ENCODE results near the gene UBAP1. TPM values are rescaled to one million over a fixed set of nuclear protein-coding genes. Genes with fewer than 3 reads are reported as not detected.

UBAP1 gene
- total and polyA plus RNA-seq, 2 experiments from 2014 or later, result 17.4 to 20.7 TPM

- no peak for TF ChIP-seq ZNF462 (CRISPR knock-in tag; IDR thresholded peaks at IDR 0.05)
- no peak for TF ChIP-seq CREB1 (CRISPR knock-in tag; IDR thresholded peaks at IDR 0.05; ENCODE audit: low read depth)
- no peak for TF ChIP-seq EZH2phosphoT487 (IDR thresholded peaks at IDR 0.05; ENCODE audit: unreplicated experiment)
- TF ChIP-seq CTCF (conservative IDR thresholded peaks at IDR 0.05; ENCODE audit: low read depth in 2 of 2), result no peak
- no peak for TF ChIP-seq JUNB (IDR thresholded peaks at IDR 0.05; ENCODE audit: unreplicated experiment)
- no peak for TF ChIP-seq EZH2 (IDR thresholded peaks at IDR 0.05; ENCODE audit: low read depth, unreplicated experiment)
- TF ChIP-seq NANOG (IDR thresholded peaks at IDR 0.05; ENCODE audit: borderline replicate concordance), result no peak
- TF ChIP-seq ZNF114 (CRISPR knock-in tag; IDR thresholded peaks at IDR 0.05), result no peak
- TF ChIP-seq STAT1 (IDR thresholded peaks at IDR 0.05; ENCODE audit: unreplicated experiment), result no peak
Measured at GRCh38 chr9:34291023-34291422, 112.2 kb downstream of the UBAP1 start (continued).

GRCh38 chr9:34291423-34291822 is 112.6 kb downstream of the UBAP1 start:
- DNase-seq (ENCODE audit: low spot score), result no peak
- H3K4me1 ChIP-seq (ENCODE audit: insufficient read depth), result no peaks in the 10 kb centered on the region
- peaks cover 5% of the 10 kb centered on the region; the same call in 1 of the 3 replicates for H3K36me3 Mint-ChIP-seq (ENCODE audit: low read depth)
- ATAC-seq, result no peak
- H3K27me3 ChIP-seq (ENCODE audit: insufficient read depth), result no peaks in the 10 kb centered on the region
- H3K27ac ChIP-seq (ENCODE audit: low read depth), result no peak overlapping the region
- no peaks in the 10 kb centered on the region for H3K79me2 ChIP-seq (replicated peaks; ENCODE audit: insufficient read depth)
- H3K9me3 Mint-ChIP-seq, result no peaks in the 10 kb centered on the region
- no peak overlapping the region for H3K4me3 ChIP-seq
- no peak overlapping the region for H3K27ac Mint-ChIP-seq
- H3K4me1 Mint-ChIP-seq, result no peaks in the 10 kb centered on the region
- no peak overlapping the region for H3K4me2 ChIP-seq
- no peaks in the 10 kb centered on the region for H3K27me3 Mint-ChIP-seq (ENCODE audit: insufficient read depth, low read depth, poor library complexity)
- H3F3A ChIP-seq (replicated peaks; ENCODE audit: low read depth), result no peaks in the 10 kb centered on the region
- H3K36me3 ChIP-seq (ENCODE audit: insufficient read depth), result no peaks in the 10 kb centered on the region
- no peak overlapping the region for H3K4me3 Mint-ChIP-seq
- no peaks in the 10 kb centered on the region for H3K9me2 ChIP-seq (ENCODE audit: insufficient read depth)
- H4K20me1 ChIP-seq (replicated peaks; ENCODE audit: insufficient read depth), result no peaks in the 10 kb centered on the region
- H2AFZ ChIP-seq, result no peak overlapping the region
- TF ChIP-seq CTCF (conservative IDR thresholded peaks at IDR 0.05; ENCODE audit: low read depth in 2 of 2) (no peak), EZH2phosphoT487 (IDR thresholded peaks at IDR 0.05; ENCODE audit: unreplicated experiment) (no peak), NANOG (IDR thresholded peaks at IDR 0.05; ENCODE audit: borderline replicate concordance) (no peak), STAT1 (IDR thresholded peaks at IDR 0.05; ENCODE audit: unreplicated experiment) (no peak), ZNF331 (CRISPR knock-in tag; IDR thresholded peaks at IDR 0.05; ENCODE audit: low read depth) (no peak), EZH2 (IDR thresholded peaks at IDR 0.05; ENCODE audit: low read depth, unreplicated experiment) (no peak)
